Stimulated activated CD4-positive, alpha-beta T cell treated with anti-CD3 and anti-CD28 coated beads, Interleukin-2, amount 100 ng/mL, for 48 hours (primary cell): ENCODE results near the gene OSBPL5.

Experiments
- DNase-seq, 2 donors: peaks; one replicate each; pipeline ENCODE4 v3.0.0-alpha.2; 2020

The OSBPL5 gene

GRCh38 chr11:3163241-3163981 lies 1.7 kb downstream of the OSBPL5 start:
- DNase-seq: no peak

GRCh38 chr11:3162410-3163240 lies 2.5 kb downstream of the OSBPL5 start:
- no peak for DNase-seq

GRCh38 chr11:3161720-3162409 lies 3.2 kb downstream of the OSBPL5 start:
- DNase-seq: no peak

DNA sequence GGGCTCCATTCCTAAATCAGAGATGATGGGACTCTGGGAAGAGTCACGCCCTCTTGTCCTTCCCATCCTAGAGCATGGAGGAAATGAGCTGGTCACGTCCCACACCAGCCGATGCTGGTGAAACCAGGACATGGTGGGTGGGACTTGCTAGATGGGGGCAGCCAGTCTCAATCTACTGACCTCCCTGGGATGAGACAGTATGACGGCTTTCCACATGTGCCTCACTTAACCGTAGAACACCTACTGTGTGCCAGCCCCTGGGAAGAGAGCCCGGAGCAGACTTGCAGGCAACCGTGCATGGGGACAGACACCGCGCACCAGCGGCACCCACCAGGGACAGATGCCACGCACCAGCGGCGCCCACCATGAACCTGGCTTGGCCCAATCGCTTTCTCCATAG lies 3.8 kb downstream of the OSBPL5 start:
- no peak for DNase-seq

- DNase-seq: no peak
Measured at GRCh38 chr11:3160252-3161031, 4.7 kb downstream of the OSBPL5 start.

DNA sequence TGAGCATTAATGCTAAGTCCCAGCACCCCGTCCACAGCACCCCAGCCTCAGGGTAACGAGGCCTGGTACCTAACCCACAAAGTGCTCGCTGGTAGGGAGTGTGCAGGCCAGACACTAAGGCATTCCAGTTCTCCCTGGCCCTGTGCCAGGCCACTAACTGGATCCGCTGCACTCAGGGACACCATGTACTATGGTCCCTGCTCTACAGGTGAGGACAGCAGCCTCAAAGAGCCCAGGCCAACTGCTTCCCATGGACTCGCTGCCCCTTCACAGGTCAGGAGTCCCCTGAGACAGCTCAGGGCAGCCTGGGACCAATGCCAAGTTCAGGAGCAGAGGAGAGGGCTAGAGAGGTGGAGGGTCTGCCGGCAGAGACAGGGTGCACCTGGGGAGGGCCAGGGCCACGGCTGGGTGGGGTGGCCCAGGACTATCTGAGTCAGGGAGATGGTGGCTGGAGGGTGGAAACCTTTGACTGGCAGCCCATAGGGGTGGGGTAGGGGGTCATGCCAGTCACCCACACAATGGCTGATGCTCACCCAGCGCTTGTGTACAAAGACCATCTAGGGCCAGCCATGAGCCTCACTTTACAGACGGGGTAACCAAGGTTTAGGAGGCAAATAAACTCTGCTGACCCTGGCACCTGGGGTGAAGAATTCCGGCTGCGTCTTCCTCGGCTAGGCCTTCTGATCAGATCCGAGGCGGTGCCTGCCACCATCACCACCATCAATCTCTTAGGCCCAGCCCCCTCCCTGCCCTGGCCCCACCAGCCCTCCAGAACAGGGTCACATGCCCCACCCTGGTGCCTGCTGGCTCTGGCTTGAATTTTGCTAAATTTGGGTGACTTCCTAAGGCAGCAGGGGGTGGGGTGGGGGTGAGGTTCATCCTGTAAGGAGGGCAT lies 5.6 kb downstream of the OSBPL5 start:
- no peak for DNase-seq

DNA sequence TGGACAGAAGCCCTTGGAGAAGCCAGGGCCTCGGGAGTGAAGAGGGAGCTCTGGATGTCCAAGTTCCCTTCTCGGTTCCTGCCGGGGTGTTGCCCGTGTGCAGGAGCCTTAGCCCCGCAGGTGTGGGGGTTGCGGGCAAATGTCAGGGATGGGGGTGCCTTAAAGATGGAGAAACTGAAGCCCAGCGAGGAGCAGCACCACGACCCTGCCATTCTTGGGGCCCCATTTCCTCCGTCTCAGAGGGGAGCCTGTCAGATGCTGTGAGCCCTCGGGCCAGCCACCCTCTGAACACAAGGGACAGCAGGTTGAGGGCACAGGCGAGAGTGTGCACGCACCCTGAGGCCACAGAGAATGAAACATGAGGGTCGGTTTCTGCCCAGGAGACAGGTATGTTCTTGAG lies 6.3 kb downstream of the OSBPL5 start:
- no peak for DNase-seq

GRCh38 chr11:3158131-3158591 lies 6.9 kb downstream of the OSBPL5 start:
- no peak for DNase-seq

DNA sequence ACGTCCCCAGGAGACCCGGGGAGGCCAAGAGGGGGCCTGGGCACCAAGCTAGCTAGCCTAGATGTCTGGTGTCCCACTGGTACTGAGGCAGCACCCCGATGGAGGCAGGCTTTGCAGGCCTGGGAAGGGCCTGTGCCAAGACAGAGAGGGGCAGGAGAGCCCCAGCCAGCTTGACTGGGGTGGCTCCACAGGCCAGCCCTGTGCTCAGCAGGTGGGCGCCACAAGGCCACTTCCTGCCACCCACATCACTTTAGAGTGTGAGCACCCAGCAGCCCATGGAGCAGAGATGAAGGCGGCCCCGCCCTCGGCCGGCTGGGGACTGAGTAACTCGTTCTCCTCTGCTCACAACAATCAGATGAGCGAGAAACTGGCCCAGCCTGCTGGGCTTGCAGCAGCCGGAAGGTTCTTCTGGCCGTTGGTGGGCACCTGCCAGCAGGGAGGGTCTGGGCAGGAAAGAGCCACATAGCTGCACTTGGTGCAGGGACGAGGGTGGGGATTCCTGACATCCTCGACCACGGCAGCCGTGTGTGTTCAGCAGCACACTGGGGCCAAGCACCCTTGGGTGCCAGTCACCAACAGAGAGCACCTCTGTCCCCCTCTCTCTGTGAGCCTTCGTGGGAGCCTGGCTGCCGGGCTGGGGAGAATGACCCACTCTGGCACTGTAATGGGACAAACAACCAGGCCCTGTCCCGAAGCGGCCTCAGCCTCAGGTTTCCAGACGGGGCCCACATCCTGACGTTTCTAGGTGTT lies 7.6 kb downstream of the OSBPL5 start:
- no peak for DNase-seq

GRCh38 chr11:3156661-3157311 lies 8.3 kb downstream of the OSBPL5 start:
- DNase-seq: no peak

GRCh38 chr11:3156282-3156660 lies 8.8 kb downstream of the OSBPL5 start:
- no peak for DNase-seq

GRCh38 chr11:3155691-3156258 lies 9.3 kb downstream of the OSBPL5 start:
- DNase-seq: no peak

DNA sequence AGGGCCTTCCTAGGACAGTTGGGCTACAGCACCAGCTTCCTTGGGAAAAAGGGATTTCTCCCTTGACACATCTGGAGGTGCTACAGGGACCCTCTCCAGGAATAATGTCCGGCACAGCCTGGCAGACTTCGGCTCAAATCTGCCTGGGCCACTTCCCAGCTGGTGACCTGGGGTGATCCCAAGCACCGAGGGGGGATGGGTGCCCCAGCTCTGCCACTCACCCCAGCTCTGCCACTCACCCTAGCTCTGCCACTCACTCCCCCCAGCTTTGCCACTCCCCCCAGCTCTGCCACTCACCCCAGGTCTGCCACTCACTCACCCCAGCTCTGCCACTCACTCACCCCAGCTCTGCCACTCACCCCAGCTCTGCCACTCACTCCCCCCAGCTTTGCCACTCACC lies 9.9 kb downstream of the OSBPL5 start:
- no peak for DNase-seq

DNA sequence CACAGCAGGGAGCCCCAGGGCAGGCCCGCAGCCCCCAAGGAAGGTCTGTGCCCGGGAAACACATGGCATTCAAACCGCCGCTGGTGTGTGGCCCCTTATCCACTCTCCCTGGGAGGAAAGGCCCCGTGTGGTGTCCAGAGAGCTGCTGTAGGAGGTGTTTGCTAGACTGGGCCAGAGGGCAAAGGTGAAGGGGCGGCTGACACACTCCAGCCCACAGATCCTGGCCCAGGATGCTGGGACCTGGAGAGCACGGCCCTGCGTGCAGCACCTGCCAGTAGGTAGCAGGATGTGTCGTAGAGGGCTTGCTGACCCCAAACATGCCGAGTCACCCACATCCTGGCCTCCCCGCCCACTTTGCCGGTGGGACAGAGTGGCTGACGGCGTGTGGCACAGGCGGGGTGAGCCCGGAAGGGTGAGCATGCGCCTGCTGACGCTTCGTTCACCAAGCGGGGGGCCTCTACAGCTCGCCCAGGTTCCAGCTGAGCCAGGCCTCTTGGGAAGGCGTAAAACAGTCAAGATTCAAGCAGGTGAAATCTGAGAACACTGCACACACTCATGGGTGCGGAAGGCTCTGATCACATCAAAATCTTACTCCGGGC lies 11.0 kb downstream of the OSBPL5 start:
- DNase-seq: no peak

DNA sequence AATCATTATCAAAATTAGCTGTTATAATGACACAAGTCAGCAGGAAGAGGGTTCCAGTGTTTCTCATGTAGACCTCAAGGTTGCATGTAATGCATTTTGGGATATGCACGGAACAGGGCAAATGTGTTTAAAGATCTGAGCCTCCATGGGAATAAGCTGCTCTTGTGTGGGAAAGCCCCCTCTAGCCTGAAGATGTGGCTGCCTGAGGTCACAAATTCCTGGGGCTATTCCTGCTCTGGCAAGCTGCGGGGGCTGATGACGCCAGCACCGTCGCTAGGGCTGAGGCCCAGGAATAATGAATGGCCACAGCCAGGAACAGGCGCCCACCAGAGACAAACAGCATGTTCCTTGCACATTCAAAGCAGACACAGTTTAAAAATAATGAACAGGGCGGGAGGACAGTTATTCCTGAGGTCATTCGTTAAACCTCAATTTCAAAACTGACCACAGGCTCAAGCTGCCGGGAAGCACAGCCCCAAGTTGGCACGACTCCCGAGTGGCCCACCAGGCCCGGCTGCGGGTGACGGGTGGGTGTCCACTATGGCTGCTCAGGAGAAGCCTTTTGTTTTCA lies 11.7 kb downstream of the OSBPL5 start:
- DNase-seq: no peak

GRCh38 chr11:3152471-3153110 lies 12.5 kb downstream of the OSBPL5 start:
- no peak for DNase-seq

- no peak for DNase-seq
Measured at GRCh38 chr11:3150726-3151125, 14.4 kb downstream of the OSBPL5 start.

DNA sequence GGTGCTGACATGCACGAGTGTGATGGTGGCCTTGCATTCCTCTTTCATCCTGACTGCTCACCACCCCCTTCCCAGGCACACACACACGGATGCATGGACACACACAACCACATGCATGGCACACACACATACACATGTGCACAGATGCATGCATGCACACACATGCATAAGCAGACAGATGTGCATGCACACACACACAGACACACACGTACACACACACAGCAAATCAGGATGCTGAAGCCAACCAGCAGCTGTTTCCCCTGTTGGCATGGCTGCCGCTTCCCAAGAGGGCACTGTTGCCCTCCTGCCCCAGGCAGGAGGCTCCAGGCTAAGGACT lies 15.3 kb downstream of the OSBPL5 start:
- no peak for DNase-seq
